ENCODE measurements around the gene MGAT4A. TPM values are rescaled to one million over a fixed set of nuclear protein-coding genes. Genes with fewer than 3 reads are reported as not detected.

Gene MGAT4A
- total RNA-seq, 1 donor from 2014 or later = 0.38 TPM

DNA sequence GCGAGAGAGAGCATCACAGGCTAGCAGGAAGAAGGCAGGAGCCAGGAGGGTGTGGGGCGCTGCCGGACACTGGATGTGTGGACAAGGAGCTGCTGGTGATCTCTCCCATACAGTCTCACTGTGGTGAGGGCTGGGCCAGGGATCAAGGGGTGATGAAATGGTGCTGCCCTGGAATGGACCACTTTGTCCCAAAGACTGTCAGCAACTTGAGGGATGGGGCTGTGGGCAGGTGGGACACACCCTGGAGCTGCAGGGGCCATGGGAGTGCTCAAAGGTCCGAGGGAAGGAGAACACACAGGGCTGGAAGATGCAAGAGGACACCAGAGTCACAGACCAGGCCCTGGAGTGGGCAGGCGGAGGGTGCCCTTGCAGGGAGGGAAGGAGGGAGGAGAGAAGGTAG is 160.6 kb downstream of the MGAT4A start:
- Mint-ChIP-seq H3K27ac (ENCODE audit: unreplicated experiment) (no peak overlapping the region), H3K36me3 (ENCODE audit: unreplicated experiment) (peaks cover 23% of the 10 kb centered on the region), H3K4me1 (ENCODE audit: unreplicated experiment) (no peaks in the 10 kb centered on the region), H3K4me3 (ENCODE audit: unreplicated experiment) (no peak overlapping the region), H3K27me3 (ENCODE audit: unreplicated experiment) (no peaks in the 10 kb centered on the region), H3K9me3 (ENCODE audit: unreplicated experiment) (no peaks in the 10 kb centered on the region)
- TF ChIP-seq, protein P1, sequence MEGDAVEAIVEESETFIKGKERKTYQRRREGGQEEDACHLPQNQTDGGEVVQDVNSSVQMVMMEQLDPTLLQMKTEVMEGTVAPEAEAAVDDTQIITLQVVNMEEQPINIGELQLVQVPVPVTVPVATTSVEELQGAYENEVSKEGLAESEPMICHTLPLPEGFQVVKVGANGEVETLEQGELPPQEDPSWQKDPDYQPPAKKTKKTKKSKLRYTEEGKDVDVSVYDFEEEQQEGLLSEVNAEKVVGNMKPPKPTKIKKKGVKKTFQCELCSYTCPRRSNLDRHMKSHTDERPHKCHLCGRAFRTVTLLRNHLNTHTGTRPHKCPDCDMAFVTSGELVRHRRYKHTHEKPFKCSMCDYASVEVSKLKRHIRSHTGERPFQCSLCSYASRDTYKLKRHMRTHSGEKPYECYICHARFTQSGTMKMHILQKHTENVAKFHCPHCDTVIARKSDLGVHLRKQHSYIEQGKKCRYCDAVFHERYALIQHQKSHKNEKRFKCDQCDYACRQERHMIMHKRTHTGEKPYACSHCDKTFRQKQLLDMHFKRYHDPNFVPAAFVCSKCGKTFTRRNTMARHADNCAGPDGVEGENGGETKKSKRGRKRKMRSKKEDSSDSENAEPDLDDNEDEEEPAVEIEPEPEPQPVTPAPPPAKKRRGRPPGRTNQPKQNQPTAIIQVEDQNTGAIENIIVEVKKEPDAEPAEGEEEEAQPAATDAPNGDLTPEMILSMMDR (IDR thresholded peaks at IDR 0.05) = no peak
- DNase-seq (ENCODE audit: extremely low spot score, unreplicated experiment) = no peak

DNA sequence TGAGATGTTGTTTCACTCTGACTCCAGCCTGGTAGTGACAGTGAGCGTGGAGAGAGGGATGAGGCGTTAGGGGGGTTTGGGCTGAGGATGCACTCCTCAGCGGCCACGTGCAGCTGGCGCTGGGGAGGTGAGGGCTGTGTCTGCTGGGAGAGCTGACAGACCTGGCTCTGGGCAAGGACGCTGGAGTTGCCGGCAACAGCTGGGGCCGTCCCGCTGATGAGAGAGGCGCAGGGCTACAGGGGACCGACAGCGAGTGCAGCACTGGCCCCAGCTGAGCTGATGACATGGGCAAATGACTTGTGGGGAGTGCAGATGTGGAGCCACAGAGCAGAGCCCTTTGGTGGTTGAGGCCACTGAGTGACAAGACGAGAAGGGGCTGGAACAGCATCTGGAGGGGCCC is 161.0 kb downstream of the MGAT4A start:
- Mint-ChIP-seq H3K27me3 (ENCODE audit: unreplicated experiment) (no peaks in the 10 kb centered on the region), H3K4me1 (ENCODE audit: unreplicated experiment) (no peaks in the 10 kb centered on the region), H3K27ac (ENCODE audit: unreplicated experiment) (no peak overlapping the region), H3K4me3 (ENCODE audit: unreplicated experiment) (no peak overlapping the region), H3K9me3 (ENCODE audit: unreplicated experiment) (no peaks in the 10 kb centered on the region), H3K36me3 (ENCODE audit: unreplicated experiment) (peaks cover 23% of the 10 kb centered on the region)
- no peak for DNase-seq (ENCODE audit: extremely low spot score, unreplicated experiment)
- TF ChIP-seq, protein P1 (IDR thresholded peaks at IDR 0.05) = no peak

DNA sequence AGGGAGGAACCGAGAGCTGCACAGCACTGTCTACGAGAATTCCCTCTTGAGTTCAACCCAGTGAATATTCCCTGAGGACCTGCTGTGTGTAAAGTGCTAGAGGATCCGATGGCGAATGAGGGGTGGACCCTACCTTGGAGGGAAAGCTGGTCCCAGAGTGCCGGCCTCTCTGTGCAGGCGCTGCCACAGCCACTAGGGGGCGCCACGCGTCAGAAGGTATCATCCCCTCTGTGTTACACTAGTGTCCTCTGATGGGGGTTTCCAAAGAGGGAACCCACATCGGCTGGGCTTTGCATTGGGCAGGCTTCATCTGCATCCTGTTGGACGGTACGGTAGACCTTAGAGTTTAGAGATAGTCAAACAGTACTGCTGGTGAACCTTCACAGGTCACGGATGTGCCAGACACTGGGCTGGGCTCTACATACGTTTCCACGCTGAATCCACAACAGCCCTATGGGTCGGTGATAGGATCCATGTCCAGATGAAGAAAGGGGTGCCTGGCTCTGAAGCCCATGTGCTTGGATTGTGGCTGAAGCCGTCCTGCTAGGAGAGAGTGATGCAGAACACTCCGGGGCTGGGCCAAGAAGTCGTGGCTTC is 161.6 kb downstream of the MGAT4A start:
- no peak overlapping the region for H3K27ac Mint-ChIP-seq (ENCODE audit: unreplicated experiment)
- no peaks in the 10 kb centered on the region for H3K9me3 Mint-ChIP-seq (ENCODE audit: unreplicated experiment)
- no peaks in the 10 kb centered on the region for H3K4me1 Mint-ChIP-seq (ENCODE audit: unreplicated experiment)
- DNase-seq (ENCODE audit: extremely low spot score, unreplicated experiment) = no peak
- TF ChIP-seq, protein P1 (IDR thresholded peaks at IDR 0.05) = peak; percentile 70
- H3K27me3 Mint-ChIP-seq (ENCODE audit: unreplicated experiment) = no peaks in the 10 kb centered on the region
- H3K36me3 Mint-ChIP-seq (ENCODE audit: unreplicated experiment) = peaks cover 23% of the 10 kb centered on the region
- H3K4me3 Mint-ChIP-seq (ENCODE audit: unreplicated experiment) = no peak overlapping the region

Other genes starting within 250 kb of the MGAT4A start
- gene COA5, start 122.6 kb downstream of the MGAT4A start, total RNA-seq = 26.4 and 33.1 TPM in 2 replicates
- gene UNC50, start 122.5 kb downstream of the MGAT4A start, total RNA-seq = 44.3 and 45.7 TPM in 2 replicates
- gene CRACDL, start 205.1 kb upstream of the MGAT4A start, total RNA-seq = 0.57 and 1.3 TPM in 2 replicates

Measured in osteocyte (in vitro differentiated cells).